ENCODE results near the gene GSC. TPM values are rescaled to one million over a fixed set of nuclear protein-coding genes. Genes with fewer than 3 reads are reported as not detected.
A peak's percentile ranks its signal among the peaks of the same experiment; 100 is the strongest.

Gene GSC
- total and polyA plus RNA-seq, 2 donors from 2014 or later, result not detected

DNA sequence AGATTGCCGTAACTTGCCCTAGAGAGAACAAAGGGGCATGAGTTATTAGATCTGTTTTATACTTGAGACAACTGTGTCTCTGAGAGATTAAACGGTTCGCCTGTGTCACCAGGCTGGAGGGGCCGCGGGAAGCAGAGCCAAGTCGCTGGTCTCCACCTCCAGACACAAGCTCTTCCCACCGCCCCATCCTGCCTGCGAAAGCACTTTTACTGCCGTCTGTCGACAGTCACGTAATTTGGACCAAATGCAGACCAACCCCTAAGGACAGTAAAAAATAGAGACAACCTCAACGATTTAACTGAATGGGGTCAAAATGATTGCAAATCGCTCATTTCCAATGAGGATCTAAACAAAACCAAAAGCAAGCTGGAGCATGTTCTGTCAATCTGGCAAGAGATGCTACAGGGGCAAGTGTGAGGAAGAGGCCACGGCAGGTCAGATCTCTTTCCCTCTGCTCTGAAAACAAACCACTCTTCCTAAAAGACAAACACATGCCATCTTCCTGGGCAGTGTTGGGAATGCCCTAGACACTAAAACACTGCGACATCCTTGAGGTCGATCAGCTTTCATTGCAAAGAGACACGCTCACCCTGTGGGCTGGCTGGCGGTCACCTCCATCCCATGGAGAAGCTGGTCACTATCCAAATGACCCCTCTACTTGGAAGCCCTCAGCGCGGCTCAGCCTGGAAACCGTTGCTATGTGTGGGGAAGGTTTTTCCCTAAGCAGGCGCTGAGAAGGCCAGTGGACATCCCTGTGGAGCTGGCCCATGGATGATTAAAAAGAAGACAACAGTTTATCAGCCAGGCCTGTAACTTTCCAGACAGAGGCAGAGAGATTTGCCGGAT, 17.1 kb downstream of the GSC start:
- Histone ChIP-seq H3K9me3 (ENCODE audit: control insufficient read depth in 2 of 3, insufficient read depth in 1 of 3, low read length in 3 of 3) (no peaks in the 10 kb centered on the region), H3K36me3 (ENCODE audit: control insufficient read depth in 2 of 3, insufficient read depth in 3 of 3, low read length in 3 of 3) (no peaks in the 10 kb centered on the region), H3K4me3 (ENCODE audit: low read length in 3 of 3) (no peak overlapping the region), H3K27me3 (ENCODE audit: control insufficient read depth, insufficient read depth, low read length) (no peaks in the 10 kb centered on the region), H3K27ac (ENCODE audit: low read depth in 2 of 2, low read length in 2 of 2) (no peak overlapping the region), H3K9ac (ENCODE audit: low read length in 3 of 3) (no peak overlapping the region), H3K4me1 (ENCODE audit: control insufficient read depth in 2 of 3, insufficient read depth in 2 of 3, low read depth in 1 of 3, low read length in 3 of 3) (no peaks in the 10 kb centered on the region)
- peak in 1 of 5 donors; percentile 24 for DNase-seq
- TF ChIP-seq, protein P1, sequence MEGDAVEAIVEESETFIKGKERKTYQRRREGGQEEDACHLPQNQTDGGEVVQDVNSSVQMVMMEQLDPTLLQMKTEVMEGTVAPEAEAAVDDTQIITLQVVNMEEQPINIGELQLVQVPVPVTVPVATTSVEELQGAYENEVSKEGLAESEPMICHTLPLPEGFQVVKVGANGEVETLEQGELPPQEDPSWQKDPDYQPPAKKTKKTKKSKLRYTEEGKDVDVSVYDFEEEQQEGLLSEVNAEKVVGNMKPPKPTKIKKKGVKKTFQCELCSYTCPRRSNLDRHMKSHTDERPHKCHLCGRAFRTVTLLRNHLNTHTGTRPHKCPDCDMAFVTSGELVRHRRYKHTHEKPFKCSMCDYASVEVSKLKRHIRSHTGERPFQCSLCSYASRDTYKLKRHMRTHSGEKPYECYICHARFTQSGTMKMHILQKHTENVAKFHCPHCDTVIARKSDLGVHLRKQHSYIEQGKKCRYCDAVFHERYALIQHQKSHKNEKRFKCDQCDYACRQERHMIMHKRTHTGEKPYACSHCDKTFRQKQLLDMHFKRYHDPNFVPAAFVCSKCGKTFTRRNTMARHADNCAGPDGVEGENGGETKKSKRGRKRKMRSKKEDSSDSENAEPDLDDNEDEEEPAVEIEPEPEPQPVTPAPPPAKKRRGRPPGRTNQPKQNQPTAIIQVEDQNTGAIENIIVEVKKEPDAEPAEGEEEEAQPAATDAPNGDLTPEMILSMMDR (IDR thresholded peaks at IDR 0.05; ENCODE audit: borderline replicate concordance, extremely low read depth, insufficient read depth), result no peak
- no peak for FAIRE-seq
- intact Hi-C loops (cut with DNase I), result no loop called here

DNA sequence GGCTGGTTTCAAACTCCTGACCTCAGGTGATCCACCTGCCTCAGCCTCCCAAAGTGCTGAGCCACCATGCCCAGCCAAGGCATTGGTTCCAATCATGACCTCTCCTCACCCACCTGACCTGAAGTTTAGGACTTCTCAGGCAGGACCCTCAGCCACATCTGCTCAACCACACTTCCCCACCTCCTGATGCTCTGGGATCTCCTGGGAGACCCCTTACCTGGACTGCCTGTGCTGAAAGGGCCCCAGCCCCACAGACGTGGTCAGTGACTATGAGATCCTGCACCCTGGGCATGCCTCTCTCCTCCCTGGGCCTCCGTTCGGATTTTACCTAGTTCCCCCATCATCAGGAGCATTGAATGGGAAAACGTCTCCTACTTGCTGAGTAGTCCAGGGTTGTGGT, 18.0 kb downstream of the GSC start:
- Histone ChIP-seq H3K9ac (ENCODE audit: low read length in 3 of 3) (no peak overlapping the region), H3K36me3 (ENCODE audit: control insufficient read depth in 2 of 3, insufficient read depth in 3 of 3, low read length in 3 of 3) (no peaks in the 10 kb centered on the region), H3K9me3 (ENCODE audit: control insufficient read depth in 2 of 3, insufficient read depth in 1 of 3, low read length in 3 of 3) (no peaks in the 10 kb centered on the region), H3K27ac (ENCODE audit: low read depth in 2 of 2, low read length in 2 of 2) (no peak overlapping the region), H3K27me3 (ENCODE audit: control insufficient read depth, insufficient read depth, low read length) (no peaks in the 10 kb centered on the region), H3K4me3 (ENCODE audit: low read length in 3 of 3) (no peak overlapping the region), H3K4me1 (ENCODE audit: control insufficient read depth in 2 of 3, insufficient read depth in 2 of 3, low read depth in 1 of 3, low read length in 3 of 3) (no peaks in the 10 kb centered on the region)
- DNase-seq, result peak in 1 of 5 donors; percentile 22
- intact Hi-C loops (cut with DNase I), result no loop called here
- TF ChIP-seq, protein P1 (IDR thresholded peaks at IDR 0.05; ENCODE audit: borderline replicate concordance, extremely low read depth, insufficient read depth), result no peak
- FAIRE-seq, result no peak

DNA sequence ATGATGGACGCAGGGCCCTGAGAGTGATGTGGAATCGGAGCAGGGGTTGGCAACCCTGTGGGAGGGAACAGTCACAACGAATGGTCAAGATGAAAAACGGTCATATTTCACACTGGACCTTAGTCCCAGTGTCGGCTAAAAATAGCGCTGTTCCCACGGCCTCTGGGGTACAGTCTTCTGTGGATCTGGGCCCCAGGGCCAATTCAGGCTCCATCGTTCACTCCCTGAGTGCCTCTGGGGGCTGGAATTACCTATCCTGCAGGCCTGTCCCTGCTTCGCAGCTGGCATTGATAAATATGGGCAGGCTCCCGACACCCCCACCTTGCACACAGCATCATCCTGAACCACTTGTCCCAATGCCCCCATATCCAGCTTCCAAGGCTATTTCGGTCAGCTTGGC, 18.6 kb downstream of the GSC start:
- Histone ChIP-seq H3K9ac (ENCODE audit: low read length in 3 of 3) (no peak overlapping the region), H3K27ac (ENCODE audit: low read depth in 2 of 2, low read length in 2 of 2) (no peak overlapping the region), H3K36me3 (ENCODE audit: control insufficient read depth in 2 of 3, insufficient read depth in 3 of 3, low read length in 3 of 3) (no peaks in the 10 kb centered on the region), H3K27me3 (ENCODE audit: control insufficient read depth, insufficient read depth, low read length) (no peaks in the 10 kb centered on the region), H3K4me3 (ENCODE audit: low read length in 3 of 3) (no peak overlapping the region), H3K4me1 (ENCODE audit: control insufficient read depth in 2 of 3, insufficient read depth in 2 of 3, low read depth in 1 of 3, low read length in 3 of 3) (no peaks in the 10 kb centered on the region), H3K9me3 (ENCODE audit: control insufficient read depth in 2 of 3, insufficient read depth in 1 of 3, low read length in 3 of 3) (no peaks in the 10 kb centered on the region)
- FAIRE-seq (no peak), DNase-seq (no peak)
- TF ChIP-seq, protein P1 (IDR thresholded peaks at IDR 0.05; ENCODE audit: borderline replicate concordance, extremely low read depth, insufficient read depth), result no peak
- intact Hi-C loops (cut with DNase I), result no loop called here

Data from kidney (tissue), 14 donors.